ENCODE data around the gene WNT11.

GRCh38 chr11:76234416-76235232, 28.3 kb upstream of the WNT11 start:
- no peak for TF ChIP-seq CTCF (IDR thresholded peaks at IDR 0.05; ENCODE audit: low read depth, low read length, poor library complexity, severe bottlenecking)
- TF ChIP-seq EZH2phosphoT487 (IDR thresholded peaks at IDR 0.05; ENCODE audit: borderline replicate concordance, low read length) = no peak

All from DOHH2 (cell line).